ENCODE measurements around the gene LIN37. TPM values are rescaled to one million over a fixed set of nuclear protein-coding genes. Genes with fewer than 3 reads are reported as not detected.

LIN37 gene
- total RNA-seq, 1 experiment from 2014 or later, result 6.4 TPM

GRCh38 chr19:35725216-35725861 is 23.0 kb upstream of the LIN37 start:
- Mint-ChIP-seq H3K27ac (no peak overlapping the region), H3K27me3 (ENCODE audit: low read depth) (no peaks in the 10 kb centered on the region), H3K4me3 (no peak overlapping the region), H3K36me3 (peaks cover 69% of the 10 kb centered on the region), H3K9me3 (no peaks in the 10 kb centered on the region), H3K4me1 (no peaks in the 10 kb centered on the region)
- ChIA-PET CTCF (no interaction called here), POLR2A (interaction anchor here (1.3 kb wide), 1 partner anchor 15 kb away, joined by 3 read pairs; no protein-coding TSS in a partner anchor)
- no peak for TF ChIP-seq HMGXB4 (CRISPR knock-in tag; IDR thresholded peaks at IDR 0.05)
- no peak for TF ChIP-seq FOXP1 (CRISPR knock-in tag; IDR thresholded peaks at IDR 0.05; ENCODE audit: borderline replicate concordance)
- TF ChIP-seq STAT6 (CRISPR knock-in tag; conservative IDR thresholded peaks at IDR 0.05; ENCODE audit: low read depth), result no peak
- no peak for TF ChIP-seq ZMAT4 (CRISPR knock-in tag; IDR thresholded peaks at IDR 0.05)
- no peak for TF ChIP-seq ZNF425 (CRISPR knock-in tag; conservative IDR thresholded peaks at IDR 0.05)
- TF ChIP-seq TEAD4 (CRISPR knock-in tag; IDR thresholded peaks at IDR 0.05), result no peak
- TF ChIP-seq RORB (CRISPR knock-in tag; IDR thresholded peaks at IDR 0.05), result no peak
- no peak for TF ChIP-seq MYBL2 (CRISPR knock-in tag; IDR thresholded peaks at IDR 0.05)
- no peak for TF ChIP-seq USF2 (CRISPR knock-in tag; IDR thresholded peaks at IDR 0.05)
- no peak for TF ChIP-seq ZNF317 (CRISPR knock-in tag; IDR thresholded peaks at IDR 0.05; ENCODE audit: borderline replicate concordance, low read depth)
- no peak for TF ChIP-seq ZNF219 (CRISPR knock-in tag; IDR thresholded peaks at IDR 0.05; ENCODE audit: borderline replicate concordance)
- TF ChIP-seq NR3C1 (CRISPR knock-in tag; conservative IDR thresholded peaks at IDR 0.05; ENCODE audit: low read depth), result no peak
- no peak for TF ChIP-seq ZNF281 (CRISPR knock-in tag; IDR thresholded peaks at IDR 0.05)
- TF ChIP-seq CDX4 (CRISPR knock-in tag; IDR thresholded peaks at IDR 0.05; ENCODE audit: borderline replicate concordance), result no peak
- TF ChIP-seq TP53 (CRISPR knock-in tag; IDR thresholded peaks at IDR 0.05), result no peak
- TF ChIP-seq JAZF1 (CRISPR knock-in tag; IDR thresholded peaks at IDR 0.05), result no peak
- TF ChIP-seq NR1H2 (CRISPR knock-in tag; IDR thresholded peaks at IDR 0.05), result no peak
- TF ChIP-seq RELA (CRISPR knock-in tag; IDR thresholded peaks at IDR 0.05; ENCODE audit: borderline replicate concordance), result no peak
- TF ChIP-seq ZBTB21 (CRISPR knock-in tag; IDR thresholded peaks at IDR 0.05; ENCODE audit: borderline replicate concordance), result no peak
- DNase-seq (ENCODE audit: low spot score), result no peak
- ATAC-seq, result no peak
